GM10248 (cell line): ENCODE measurements around the gene YEATS2.

Experiments used
- CTCF ChIA-PET: fragments of 300-600 bp; sonication (Branson Sonifier 250); formaldehyde crosslinking; extraction: SDS; loops from one replicate; lab custom pipeline; 2021; ENCODE audit warnings: antibody characterized with exemption; lab: Yijun Ruan, JAX
- POLR2A ChIA-PET: fragments of 350-650 bp; sonication (Branson Sonifier 250); formaldehyde crosslinking; extraction: SDS; loops from one replicate; lab custom pipeline; 2020; ENCODE audit warnings: antibody characterized with exemption; lab: Yijun Ruan, JAX
- DNase-seq: peaks from one replicate; pipeline ENCODE4 v3.0.0; 2012; ENCODE audit errors: extremely low spot score
- TF ChIP-seq, protein P1 (sequence below): IDR thresholded peaks from 2 replicates; pipeline ENCODE4 v1.5.1; 2012; ENCODE audit warnings: mild to moderate bottlenecking, low read depth; ENCODE audit errors: extremely low read depth, missing control alignments, control extremely low read depth

The YEATS2 gene

DNA sequence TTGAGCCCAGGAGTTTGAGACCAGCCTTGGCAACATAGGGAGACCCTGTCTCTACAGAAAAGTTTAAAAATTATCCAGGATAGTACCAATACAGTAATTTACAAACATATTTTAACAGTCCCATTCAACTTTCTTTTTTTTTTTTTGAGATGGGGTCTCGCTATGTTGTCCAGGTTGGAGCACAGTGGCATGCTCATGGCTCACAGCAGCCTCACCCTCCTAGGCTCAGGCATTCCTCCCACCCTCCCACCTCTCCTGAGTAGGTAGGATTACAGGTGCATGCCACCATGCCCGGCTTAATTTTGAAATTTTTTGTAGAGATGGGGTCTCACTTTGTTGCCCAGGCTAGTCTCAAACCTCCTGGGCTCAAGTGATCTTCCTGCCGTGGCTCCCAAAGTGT lies 140.3 kb downstream of the YEATS2 start:
- ChIA-PET POLR2A (no interaction called here), CTCF (no interaction called here)
- no peak for DNase-seq
- TF ChIP-seq, protein P1, sequence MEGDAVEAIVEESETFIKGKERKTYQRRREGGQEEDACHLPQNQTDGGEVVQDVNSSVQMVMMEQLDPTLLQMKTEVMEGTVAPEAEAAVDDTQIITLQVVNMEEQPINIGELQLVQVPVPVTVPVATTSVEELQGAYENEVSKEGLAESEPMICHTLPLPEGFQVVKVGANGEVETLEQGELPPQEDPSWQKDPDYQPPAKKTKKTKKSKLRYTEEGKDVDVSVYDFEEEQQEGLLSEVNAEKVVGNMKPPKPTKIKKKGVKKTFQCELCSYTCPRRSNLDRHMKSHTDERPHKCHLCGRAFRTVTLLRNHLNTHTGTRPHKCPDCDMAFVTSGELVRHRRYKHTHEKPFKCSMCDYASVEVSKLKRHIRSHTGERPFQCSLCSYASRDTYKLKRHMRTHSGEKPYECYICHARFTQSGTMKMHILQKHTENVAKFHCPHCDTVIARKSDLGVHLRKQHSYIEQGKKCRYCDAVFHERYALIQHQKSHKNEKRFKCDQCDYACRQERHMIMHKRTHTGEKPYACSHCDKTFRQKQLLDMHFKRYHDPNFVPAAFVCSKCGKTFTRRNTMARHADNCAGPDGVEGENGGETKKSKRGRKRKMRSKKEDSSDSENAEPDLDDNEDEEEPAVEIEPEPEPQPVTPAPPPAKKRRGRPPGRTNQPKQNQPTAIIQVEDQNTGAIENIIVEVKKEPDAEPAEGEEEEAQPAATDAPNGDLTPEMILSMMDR: no peak

DNA sequence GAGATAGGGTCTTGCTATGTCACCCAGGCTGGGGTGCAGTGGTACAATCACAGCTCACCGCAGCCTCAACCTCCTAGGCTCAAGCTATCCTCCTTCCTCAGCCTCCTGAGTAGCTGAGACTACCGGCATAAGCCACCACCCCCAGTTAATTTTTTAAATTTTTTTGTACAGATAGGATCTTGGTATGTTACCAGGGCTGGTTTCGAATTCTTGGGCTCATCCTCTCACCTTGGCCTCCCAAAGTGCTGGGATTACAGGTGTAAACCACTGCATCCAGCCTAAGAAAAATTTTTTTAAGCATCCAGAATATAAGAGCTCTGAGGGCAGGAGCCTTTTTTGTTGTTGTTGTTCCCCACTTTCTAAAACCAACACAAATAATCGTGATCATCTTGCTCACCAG lies 142.2 kb downstream of the YEATS2 start:
- POLR2A ChIA-PET: no interaction called here
- CTCF ChIA-PET: interaction anchor here (1.0 to 2.3 kb wide), 3 partner anchors 12 to 18 kb away, joined by 5 to 6 read pairs (median 6); no protein-coding TSS in a partner anchor
- TF ChIP-seq, protein P1: no peak
- no peak for DNase-seq

DNA sequence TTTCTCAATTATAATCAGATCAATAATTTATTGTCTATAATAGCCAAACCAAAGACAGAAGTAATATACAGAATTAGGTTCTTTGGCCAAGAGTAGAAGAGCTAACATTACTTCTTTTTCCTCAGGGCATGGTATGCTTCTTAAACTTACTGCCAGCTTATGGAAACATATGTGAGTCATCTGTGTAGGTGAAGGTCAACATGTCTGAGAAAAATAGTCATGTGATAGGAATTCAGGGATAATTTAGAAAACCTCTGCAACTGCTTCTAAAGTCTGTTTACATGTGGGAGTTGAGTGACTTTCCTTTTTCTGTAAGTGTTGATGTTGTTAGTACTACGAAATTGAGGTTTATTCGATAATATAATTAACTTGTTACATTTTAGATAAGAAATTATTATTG lies 147.0 kb downstream of the YEATS2 start:
- TF ChIP-seq, protein P1: no peak
- CTCF ChIA-PET: interaction anchor here (1.1 to 2.5 kb wide), 3 partner anchors 8 to 75 kb away, joined by 3 to 8 read pairs (median 4); partner anchors contain the start of gene PARL
- POLR2A ChIA-PET: no interaction called here
- no peak for DNase-seq

DNA sequence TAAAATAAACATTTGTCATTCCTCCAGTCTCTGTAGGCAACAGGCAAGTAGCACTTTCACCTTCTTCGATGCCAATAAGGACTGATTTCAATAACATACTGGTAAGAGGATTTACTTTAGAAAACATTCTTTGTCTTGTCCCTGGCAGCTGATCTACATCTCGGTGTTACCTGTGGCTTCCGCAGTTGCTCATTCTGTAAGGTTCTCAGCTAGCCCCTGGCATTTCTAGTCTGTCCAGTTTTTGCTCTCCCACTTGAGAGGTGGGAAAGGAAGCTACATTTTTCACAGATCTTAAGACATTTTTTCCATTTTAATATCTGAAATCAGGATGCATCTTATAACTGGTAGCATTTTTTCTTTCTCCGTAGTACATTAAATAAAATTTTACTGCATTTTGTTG lies 147.5 kb downstream of the YEATS2 start:
- TF ChIP-seq, protein P1: no peak
- POLR2A ChIA-PET: no interaction called here

DNA sequence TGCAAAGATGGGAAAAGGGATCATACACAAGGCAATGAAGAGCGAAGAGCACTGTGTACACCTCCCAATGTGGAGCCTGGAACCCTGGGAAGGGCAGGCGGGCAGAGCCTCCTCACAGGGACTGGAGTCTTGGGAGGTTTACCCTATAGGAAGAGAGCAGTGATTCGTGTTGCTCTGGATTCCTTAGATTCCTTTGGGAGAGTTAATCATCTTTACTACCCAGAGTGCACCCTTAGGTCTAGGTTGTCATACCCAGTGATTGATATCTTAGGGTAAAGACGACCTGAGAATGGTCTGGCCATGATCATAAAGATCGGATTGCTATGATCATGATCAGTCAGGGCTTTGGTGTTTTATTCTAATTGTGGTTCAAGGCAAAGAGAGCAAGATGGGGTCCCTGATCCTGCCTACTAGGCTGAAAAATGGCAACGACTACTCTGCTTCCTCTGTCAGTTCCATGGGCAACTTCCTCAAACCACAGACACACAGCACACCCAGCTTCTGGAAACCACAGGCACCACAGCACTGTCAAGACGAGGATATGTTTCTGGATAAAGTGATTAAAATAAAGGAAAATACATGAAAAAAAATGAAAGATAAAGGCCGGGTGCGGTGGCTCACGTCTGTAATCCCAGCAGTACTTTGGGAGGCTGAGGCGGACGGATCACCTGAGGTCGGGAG lies 148.2 kb downstream of the YEATS2 start:
- POLR2A ChIA-PET: no interaction called here
- no peak for DNase-seq
- TF ChIP-seq, protein P1: no peak
- CTCF ChIA-PET: no interaction called here

More for the DNA sequence above, 147.5 kb downstream of the YEATS2 start:
- DNase-seq: no peak
- CTCF ChIA-PET: interaction anchor here (1.1 to 2.5 kb wide), 2 partner anchors 8 to 39 kb away, joined by 4 to 8 read pairs; partner anchors contain the start of gene PARL

DNA sequence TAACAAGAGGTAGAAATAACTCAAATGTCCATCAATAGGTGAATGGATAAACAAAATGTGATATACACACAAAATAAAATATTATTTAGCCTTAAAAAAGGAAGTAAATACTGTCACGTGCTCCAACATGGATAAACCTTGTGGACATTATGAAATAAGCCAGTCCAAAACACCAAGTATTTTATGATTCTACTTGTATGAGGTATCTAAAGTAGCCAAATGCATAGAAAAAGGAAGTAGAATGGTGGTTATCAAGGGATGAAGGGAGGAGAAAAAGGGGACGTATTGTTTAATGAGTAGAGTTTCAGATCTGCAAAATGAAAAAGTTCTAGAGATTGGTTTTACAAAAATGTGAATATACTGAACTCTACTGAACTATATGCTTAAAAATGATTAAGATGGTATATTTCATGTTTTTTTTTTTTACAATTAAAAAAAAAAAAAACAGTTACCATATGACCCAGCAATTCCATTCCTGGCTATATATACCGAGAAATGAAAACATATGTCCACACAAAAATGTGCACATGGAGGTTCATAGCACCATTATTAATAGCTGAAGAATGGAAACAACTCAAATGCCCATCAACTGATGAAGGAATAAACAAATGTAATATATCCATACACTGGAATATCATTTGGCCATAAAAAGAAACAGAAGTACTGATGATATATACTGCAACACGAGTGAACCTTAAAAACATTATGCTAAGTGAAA lies 156.9 kb downstream of the YEATS2 start:
- DNase-seq: no peak
- ChIA-PET POLR2A (no interaction called here), CTCF (no interaction called here)
- TF ChIP-seq, protein P1: no peak
